Colonic mucosa (tissue), 4 donors: Measurements from ENCODE around the gene GH1. TPM values are rescaled to one million over a fixed set of nuclear protein-coding genes. Genes with fewer than 3 reads are reported as not detected.
"Not testable (repeated sequence)": the region's sequence is repeated elsewhere in the genome, so short reads cannot be mapped to it uniquely, and the experiment has no call there.

ENCODE experiments used
- DNase-seq: peaks from one replicate; pipeline ENCODE4 v3.0.0-alpha.2; 2020
- H3K27ac ChIP-seq: fragments of 200-600 bp; one replicate; pipeline ENCODE4 v1.8.0; 2021
- H3K27me3 ChIP-seq: fragments of 200-600 bp; one replicate; pipeline ENCODE4 v1.8.0; 2021
- H3K36me3 ChIP-seq: fragments of 200-600 bp; one replicate; pipeline ENCODE4 v1.8.0; 2021
- H3K4me1 ChIP-seq: fragments of 200-600 bp; one replicate; pipeline ENCODE4 v1.8.0; 2021; ENCODE audit warnings: mild to moderate bottlenecking
- H3K4me3 ChIP-seq: fragments of 200-600 bp; one replicate; pipeline ENCODE4 v1.8.0; 2021
- H3K9ac ChIP-seq, 2 donors: one replicate each; pipeline ENCODE4 v1.7.0; 2013; ENCODE audit warnings: control low read depth in 2 of 2, low read depth in 2 of 2, low read length in 2 of 2
- H3K9me3 ChIP-seq: fragments of 200-600 bp; one replicate; pipeline ENCODE4 v1.8.0; 2021
- CTCF ChIP-seq: fragments of 200-600 bp; IDR thresholded peaks from one replicate; pipeline ENCODE4 v1.8.0; 2022; ENCODE audit warnings: antibody characterized with exemption, mild to moderate bottlenecking
- intact Hi-C: fragments of 100-400 bp; cut with DNase I; formaldehyde crosslinking; loops from one replicate; pipeline ENCODE4 v1.14.1; 2022
- total RNA-seq, 2 donors: library from RNA; stranded (reverse); fragmentation: NEBNext Ultra II Directional in 1 of 2; extraction: Animal tissue kit (Norgen Biotek cat#: 25700) in 1 of 2; gene quantifications; one replicate each; pipeline ENCODE4 v1.2.1, GENCODE V29; 2021
- donor health status: healthy.
- donor health status: DM: no; HTN: no; CAD: no.
- donor health status: DM: no; HTN: no; CAD: no.

The GH1 gene
- total RNA-seq, result not detected

GRCh38 chr17:63918789-63919305 lies at the start of gene GH1:
GH1 (minus strand) TSS chr17:63918839; CDS start chr17:63918776, 63 bp downstream.
- not testable (repeated sequence) for H3K9ac ChIP-seq, DNase-seq, H3K4me1 ChIP-seq, H3K9me3 ChIP-seq, H3K27ac ChIP-seq, H3K36me3 ChIP-seq, H3K27me3 ChIP-seq, H3K4me3 ChIP-seq
- intact Hi-C loops, result loop anchor here (10.0 kb wide), 3 partner anchors 106 to 366 kb away; partner anchors contain the start of genes ERN1 and ICAM2

GRCh38 chr17:63967953-63968352 lies 49.3 kb upstream of the GH1 start:
- no peaks in the 10 kb centered on the region for H3K9me3 ChIP-seq
- TF ChIP-seq CTCF, result no peak
- DNase-seq, result no peak
- no peak overlapping the region for H3K4me3 ChIP-seq
- H3K27ac ChIP-seq, result no peak overlapping the region
- no peak overlapping the region for H3K9ac ChIP-seq
- H3K4me1 ChIP-seq, result no peaks in the 10 kb centered on the region
- H3K36me3 ChIP-seq, result no peaks in the 10 kb centered on the region
- H3K27me3 ChIP-seq, result no peaks in the 10 kb centered on the region
- intact Hi-C loops, result no loop called here

- no peak for TF ChIP-seq CTCF
- intact Hi-C loops, result no loop called here
- no peaks in the 10 kb centered on the region for H3K36me3 ChIP-seq
- H3K9me3 ChIP-seq, result no peaks in the 10 kb centered on the region
- no peak for DNase-seq
- no peak overlapping the region for H3K9ac ChIP-seq
- H3K4me1 ChIP-seq, result no peaks in the 10 kb centered on the region
- no peak overlapping the region for H3K27ac ChIP-seq
- H3K27me3 ChIP-seq, result no peaks in the 10 kb centered on the region
- no peak overlapping the region for H3K4me3 ChIP-seq
These were observed 48.1 kb upstream of the GH1 start for GRCh38 chr17:63966646-63967264.

- Histone ChIP-seq H3K4me3 (no peak overlapping the region), H3K9me3 (no peaks in the 10 kb centered on the region), H3K4me1 (no peaks in the 10 kb centered on the region), H3K36me3 (no peaks in the 10 kb centered on the region), H3K27me3 (no peaks in the 10 kb centered on the region), H3K9ac (no peak overlapping the region), H3K27ac (no peak overlapping the region)
- TF ChIP-seq CTCF, result no peak
- intact Hi-C loops, result no loop called here
- DNase-seq, result no peak
These were observed 44.5 kb upstream of the GH1 start for GRCh38 chr17:63963123-63963522.

GRCh38 chr17:63962298-63962744 lies 43.7 kb upstream of the GH1 start:
- H3K4me3 ChIP-seq, result no peak overlapping the region
- DNase-seq, result no peak
- intact Hi-C loops, result no loop called here
- H3K27me3 ChIP-seq, result no peaks in the 10 kb centered on the region
- no peak overlapping the region for H3K9ac ChIP-seq
- TF ChIP-seq CTCF, result no peak
- H3K9me3 ChIP-seq, result no peaks in the 10 kb centered on the region
- no peaks in the 10 kb centered on the region for H3K4me1 ChIP-seq
- H3K27ac ChIP-seq, result no peak overlapping the region
- H3K36me3 ChIP-seq, result no peaks in the 10 kb centered on the region
